ENCODE measurements around the gene TMTC3. TPM values are rescaled to one million over a fixed set of nuclear protein-coding genes. Genes with fewer than 3 reads are reported as not detected.

TMTC3 gene
- total and polyA plus RNA-seq, 2 of the 8 experiments (the other 6 are each of a cell fraction or from before 2014, with no cell fraction given), result 7.0 to 45.1 TPM

DNA sequence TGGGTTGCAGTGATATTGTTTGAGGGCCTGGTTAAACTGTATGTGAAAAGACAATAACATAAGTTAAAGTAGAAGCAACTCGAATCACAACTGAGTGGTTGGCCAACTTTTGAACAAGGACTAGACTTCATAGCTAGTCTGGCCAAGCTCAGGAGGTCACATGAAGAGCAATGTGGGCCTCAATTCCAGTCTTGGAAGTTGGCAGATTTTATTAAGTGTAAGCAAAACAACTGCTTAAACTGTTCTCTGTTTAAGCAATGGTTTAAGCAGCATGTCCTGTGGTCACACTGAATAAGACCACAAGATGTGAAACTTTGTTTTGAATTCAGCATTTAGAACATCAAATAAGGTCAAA lies 100.4 kb downstream of the TMTC3 start (continued):
- TF ChIP-seq, protein P1, sequence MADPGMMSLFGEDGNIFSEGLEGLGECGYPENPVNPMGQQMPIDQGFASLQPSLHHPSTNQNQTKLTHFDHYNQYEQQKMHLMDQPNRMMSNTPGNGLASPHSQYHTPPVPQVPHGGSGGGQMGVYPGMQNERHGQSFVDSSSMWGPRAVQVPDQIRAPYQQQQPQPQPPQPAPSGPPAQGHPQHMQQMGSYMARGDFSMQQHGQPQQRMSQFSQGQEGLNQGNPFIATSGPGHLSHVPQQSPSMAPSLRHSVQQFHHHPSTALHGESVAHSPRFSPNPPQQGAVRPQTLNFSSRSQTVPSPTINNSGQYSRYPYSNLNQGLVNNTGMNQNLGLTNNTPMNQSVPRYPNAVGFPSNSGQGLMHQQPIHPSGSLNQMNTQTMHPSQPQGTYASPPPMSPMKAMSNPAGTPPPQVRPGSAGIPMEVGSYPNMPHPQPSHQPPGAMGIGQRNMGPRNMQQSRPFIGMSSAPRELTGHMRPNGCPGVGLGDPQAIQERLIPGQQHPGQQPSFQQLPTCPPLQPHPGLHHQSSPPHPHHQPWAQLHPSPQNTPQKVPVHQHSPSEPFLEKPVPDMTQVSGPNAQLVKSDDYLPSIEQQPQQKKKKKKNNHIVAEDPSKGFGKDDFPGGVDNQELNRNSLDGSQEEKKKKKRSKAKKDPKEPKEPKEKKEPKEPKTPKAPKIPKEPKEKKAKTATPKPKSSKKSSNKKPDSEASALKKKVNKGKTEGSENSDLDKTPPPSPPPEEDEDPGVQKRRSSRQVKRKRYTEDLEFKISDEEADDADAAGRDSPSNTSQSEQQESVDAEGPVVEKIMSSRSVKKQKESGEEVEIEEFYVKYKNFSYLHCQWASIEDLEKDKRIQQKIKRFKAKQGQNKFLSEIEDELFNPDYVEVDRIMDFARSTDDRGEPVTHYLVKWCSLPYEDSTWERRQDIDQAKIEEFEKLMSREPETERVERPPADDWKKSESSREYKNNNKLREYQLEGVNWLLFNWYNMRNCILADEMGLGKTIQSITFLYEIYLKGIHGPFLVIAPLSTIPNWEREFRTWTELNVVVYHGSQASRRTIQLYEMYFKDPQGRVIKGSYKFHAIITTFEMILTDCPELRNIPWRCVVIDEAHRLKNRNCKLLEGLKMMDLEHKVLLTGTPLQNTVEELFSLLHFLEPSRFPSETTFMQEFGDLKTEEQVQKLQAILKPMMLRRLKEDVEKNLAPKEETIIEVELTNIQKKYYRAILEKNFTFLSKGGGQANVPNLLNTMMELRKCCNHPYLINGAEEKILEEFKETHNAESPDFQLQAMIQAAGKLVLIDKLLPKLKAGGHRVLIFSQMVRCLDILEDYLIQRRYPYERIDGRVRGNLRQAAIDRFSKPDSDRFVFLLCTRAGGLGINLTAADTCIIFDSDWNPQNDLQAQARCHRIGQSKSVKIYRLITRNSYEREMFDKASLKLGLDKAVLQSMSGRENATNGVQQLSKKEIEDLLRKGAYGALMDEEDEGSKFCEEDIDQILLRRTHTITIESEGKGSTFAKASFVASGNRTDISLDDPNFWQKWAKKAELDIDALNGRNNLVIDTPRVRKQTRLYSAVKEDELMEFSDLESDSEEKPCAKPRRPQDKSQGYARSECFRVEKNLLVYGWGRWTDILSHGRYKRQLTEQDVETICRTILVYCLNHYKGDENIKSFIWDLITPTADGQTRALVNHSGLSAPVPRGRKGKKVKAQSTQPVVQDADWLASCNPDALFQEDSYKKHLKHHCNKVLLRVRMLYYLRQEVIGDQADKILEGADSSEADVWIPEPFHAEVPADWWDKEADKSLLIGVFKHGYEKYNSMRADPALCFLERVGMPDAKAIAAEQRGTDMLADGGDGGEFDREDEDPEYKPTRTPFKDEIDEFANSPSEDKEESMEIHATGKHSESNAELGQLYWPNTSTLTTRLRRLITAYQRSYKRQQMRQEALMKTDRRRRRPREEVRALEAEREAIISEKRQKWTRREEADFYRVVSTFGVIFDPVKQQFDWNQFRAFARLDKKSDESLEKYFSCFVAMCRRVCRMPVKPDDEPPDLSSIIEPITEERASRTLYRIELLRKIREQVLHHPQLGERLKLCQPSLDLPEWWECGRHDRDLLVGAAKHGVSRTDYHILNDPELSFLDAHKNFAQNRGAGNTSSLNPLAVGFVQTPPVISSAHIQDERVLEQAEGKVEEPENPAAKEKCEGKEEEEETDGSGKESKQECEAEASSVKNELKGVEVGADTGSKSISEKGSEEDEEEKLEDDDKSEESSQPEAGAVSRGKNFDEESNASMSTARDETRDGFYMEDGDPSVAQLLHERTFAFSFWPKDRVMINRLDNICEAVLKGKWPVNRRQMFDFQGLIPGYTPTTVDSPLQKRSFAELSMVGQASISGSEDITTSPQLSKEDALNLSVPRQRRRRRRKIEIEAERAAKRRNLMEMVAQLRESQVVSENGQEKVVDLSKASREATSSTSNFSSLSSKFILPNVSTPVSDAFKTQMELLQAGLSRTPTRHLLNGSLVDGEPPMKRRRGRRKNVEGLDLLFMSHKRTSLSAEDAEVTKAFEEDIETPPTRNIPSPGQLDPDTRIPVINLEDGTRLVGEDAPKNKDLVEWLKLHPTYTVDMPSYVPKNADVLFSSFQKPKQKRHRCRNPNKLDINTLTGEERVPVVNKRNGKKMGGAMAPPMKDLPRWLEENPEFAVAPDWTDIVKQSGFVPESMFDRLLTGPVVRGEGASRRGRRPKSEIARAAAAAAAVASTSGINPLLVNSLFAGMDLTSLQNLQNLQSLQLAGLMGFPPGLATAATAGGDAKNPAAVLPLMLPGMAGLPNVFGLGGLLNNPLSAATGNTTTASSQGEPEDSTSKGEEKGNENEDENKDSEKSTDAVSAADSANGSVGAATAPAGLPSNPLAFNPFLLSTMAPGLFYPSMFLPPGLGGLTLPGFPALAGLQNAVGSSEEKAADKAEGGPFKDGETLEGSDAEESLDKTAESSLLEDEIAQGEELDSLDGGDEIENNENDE (IDR thresholded peaks at IDR 0.05; ENCODE audit: insufficient replicate concordance, low read length), result no peak
- TF ChIP-seq CBX5 (IDR thresholded peaks at IDR 0.05; ENCODE audit: low read depth, low read length), result no peak
- TF ChIP-seq, protein P2, sequence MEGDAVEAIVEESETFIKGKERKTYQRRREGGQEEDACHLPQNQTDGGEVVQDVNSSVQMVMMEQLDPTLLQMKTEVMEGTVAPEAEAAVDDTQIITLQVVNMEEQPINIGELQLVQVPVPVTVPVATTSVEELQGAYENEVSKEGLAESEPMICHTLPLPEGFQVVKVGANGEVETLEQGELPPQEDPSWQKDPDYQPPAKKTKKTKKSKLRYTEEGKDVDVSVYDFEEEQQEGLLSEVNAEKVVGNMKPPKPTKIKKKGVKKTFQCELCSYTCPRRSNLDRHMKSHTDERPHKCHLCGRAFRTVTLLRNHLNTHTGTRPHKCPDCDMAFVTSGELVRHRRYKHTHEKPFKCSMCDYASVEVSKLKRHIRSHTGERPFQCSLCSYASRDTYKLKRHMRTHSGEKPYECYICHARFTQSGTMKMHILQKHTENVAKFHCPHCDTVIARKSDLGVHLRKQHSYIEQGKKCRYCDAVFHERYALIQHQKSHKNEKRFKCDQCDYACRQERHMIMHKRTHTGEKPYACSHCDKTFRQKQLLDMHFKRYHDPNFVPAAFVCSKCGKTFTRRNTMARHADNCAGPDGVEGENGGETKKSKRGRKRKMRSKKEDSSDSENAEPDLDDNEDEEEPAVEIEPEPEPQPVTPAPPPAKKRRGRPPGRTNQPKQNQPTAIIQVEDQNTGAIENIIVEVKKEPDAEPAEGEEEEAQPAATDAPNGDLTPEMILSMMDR (IDR thresholded peaks at IDR 0.05; ENCODE audit: control extremely low read depth in 1 of 3, insufficient read depth in 1 of 3, low read depth in 1 of 3, low read length in 3 of 3), result no peak
- no peak for TF ChIP-seq FOSL1 (IDR thresholded peaks at IDR 0.05; ENCODE audit: insufficient read depth, low read depth, low read length)
- no peak for TF ChIP-seq NRF1 (IDR thresholded peaks at IDR 0.05; ENCODE audit: low read depth, low read length)
- no peak for TF ChIP-seq HDAC2 (IDR thresholded peaks at IDR 0.05; ENCODE audit: borderline replicate concordance in 1 of 2, low read depth in 2 of 2, low read length in 2 of 2)
- no peak for TF ChIP-seq SIX5 (IDR thresholded peaks at IDR 0.05; ENCODE audit: low read depth, low read length)
- TF ChIP-seq JUND (IDR thresholded peaks at IDR 0.05; ENCODE audit: low read length), result no peak
- TF ChIP-seq EP300 (IDR thresholded peaks at IDR 0.05; ENCODE audit: borderline replicate concordance in 1 of 2, low read depth in 2 of 2, low read length in 2 of 2), result no peak

Measured in H1 (cell line).